Activated B cell treated with CpG ODN at 0.5 μM for 24 hours (primary cell): Measurements from ENCODE around the gene SYNE1. TPM values are rescaled to one million over a fixed set of nuclear protein-coding genes. Genes with fewer than 3 reads are reported as not detected.
A peak's percentile ranks its signal among the peaks of the same experiment; 100 is the strongest.

Experiments used
- ATAC-seq: fragments of 200-7000 bp; cut with Tn5 transposase; one replicate; pipeline ENCODE4 v1.10.0; 2021; ENCODE audit warnings: low read depth, mild to moderate bottlenecking, moderate library complexity
- CTCF ChIA-PET: fragments of 350-600 bp; sonication (Branson Sonifier 250); formaldehyde crosslinking; loops from one replicate; lab custom pipeline; 2021; ENCODE audit warnings: antibody characterized with exemption; lab: Charles Lee
- POLR2A ChIA-PET: fragments of 350-600 bp; sonication (Branson Sonifier 250); formaldehyde crosslinking; loops from one replicate; lab custom pipeline; 2021; ENCODE audit warnings: antibody characterized with exemption; lab: Charles Lee
- DNase-seq: peaks from one replicate; pipeline ENCODE4 v3.0.0; 2022
- H3K27ac Mint-ChIP-seq: one replicate; pipeline ENCODE4 v1.8.0; 2020; ENCODE audit warnings: mixed read lengths
- H3K27me3 Mint-ChIP-seq: one replicate; pipeline ENCODE4 v1.8.0; 2021; ENCODE audit warnings: mixed read lengths
- H3K36me3 Mint-ChIP-seq: one replicate; pipeline ENCODE4 v1.8.0; 2021; ENCODE audit warnings: low read depth, mixed read lengths
- H3K4me1 Mint-ChIP-seq: one replicate; pipeline ENCODE4 v1.8.0; 2021; ENCODE audit warnings: mixed read lengths
- H3K4me3 Mint-ChIP-seq: one replicate; pipeline ENCODE4 v1.8.0; 2020; ENCODE audit warnings: mild to moderate bottlenecking, mixed read lengths
- H3K9me3 Mint-ChIP-seq: one replicate; pipeline ENCODE4 v1.8.0; 2020; ENCODE audit warnings: mixed read lengths
- CTCF ChIP-seq: fragments of 200-600 bp; IDR thresholded peaks from one replicate; pipeline ENCODE4 v1.8.0; 2022; ENCODE audit warnings: antibody characterized with exemption, mild to moderate bottlenecking
- intact Hi-C: fragments of 100-400 bp; cut with micrococcal nuclease; formaldehyde crosslinking; loops from one replicate; pipeline ENCODE4 v1.15.1; 2024
- total RNA-seq: library from RNA; stranded (reverse); gene quantifications from 2 replicates; pipeline ENCODE4 v1.2.3, GENCODE V29; 2022

The SYNE1 gene
- total RNA-seq, 1 donor from 2014 or later, result 74.9 TPM

- ChIA-PET POLR2A (no interaction called here), CTCF (no interaction called here)
- H3K36me3 Mint-ChIP-seq, result no peaks in the 10 kb centered on the region
- peaks cover 3% of the 10 kb centered on the region for H3K9me3 Mint-ChIP-seq
- H3K4me3 Mint-ChIP-seq, result no peak overlapping the region
- intact Hi-C loops, result no loop called here
- TF ChIP-seq CTCF, result no peak
- peaks cover 2% of the 10 kb centered on the region for H3K27me3 Mint-ChIP-seq
- H3K4me1 Mint-ChIP-seq, result no peaks in the 10 kb centered on the region
- ATAC-seq, result no peak
- H3K27ac Mint-ChIP-seq, result no peak overlapping the region
- no peak for DNase-seq
These were observed 165.5 kb downstream of the SYNE1 start for GRCh38 chr6:152471456-152472265.

GRCh38 chr6:152463164-152463563, 174.0 kb downstream of the SYNE1 start:
- Mint-ChIP-seq H3K4me3 (no peak overlapping the region), H3K9me3 (no peaks in the 10 kb centered on the region), H3K4me1 (peaks cover 7% of the 10 kb centered on the region), H3K27ac (no peak overlapping the region), H3K27me3 (peaks cover 2% of the 10 kb centered on the region), H3K36me3 (no peaks in the 10 kb centered on the region)
- POLR2A ChIA-PET, result no interaction called here
- DNase-seq (no peak), ATAC-seq (no peak)
- no peak for TF ChIP-seq CTCF
- intact Hi-C loops, result no loop called here
- CTCF ChIA-PET, result no interaction called here

- ATAC-seq, result no peak
- H3K4me3 Mint-ChIP-seq, result peak overlapping the region; percentile 38
- H3K9me3 Mint-ChIP-seq, result no peaks in the 10 kb centered on the region
- H3K27ac Mint-ChIP-seq, result no peak overlapping the region
- POLR2A ChIA-PET, result no interaction called here
- intact Hi-C loops, result no loop called here
- no peaks in the 10 kb centered on the region for H3K36me3 Mint-ChIP-seq
- H3K4me1 Mint-ChIP-seq, result peaks cover 7% of the 10 kb centered on the region
- no peak for TF ChIP-seq CTCF
- peaks cover 2% of the 10 kb centered on the region for H3K27me3 Mint-ChIP-seq
- CTCF ChIA-PET, result no interaction called here
- no peak for DNase-seq
These were observed 174.4 kb downstream of the SYNE1 start for GRCh38 chr6:152462716-152463115.

- H3K4me3 Mint-ChIP-seq, result no peak overlapping the region
- intact Hi-C loops, result no loop called here
- DNase-seq (no peak), ATAC-seq (no peak)
- ChIA-PET POLR2A (no interaction called here), CTCF (no interaction called here)
- H3K9me3 Mint-ChIP-seq, result no peaks in the 10 kb centered on the region
- H3K36me3 Mint-ChIP-seq, result no peaks in the 10 kb centered on the region
- TF ChIP-seq CTCF, result no peak
- peaks cover 7% of the 10 kb centered on the region for H3K4me1 Mint-ChIP-seq
- H3K27ac Mint-ChIP-seq, result no peak overlapping the region
- peaks cover 2% of the 10 kb centered on the region for H3K27me3 Mint-ChIP-seq
These were observed 175.6 kb downstream of the SYNE1 start for GRCh38 chr6:152461556-152461955.

GRCh38 chr6:152458648-152459644, 178.2 kb downstream of the SYNE1 start:
- Mint-ChIP-seq H3K27ac (no peak overlapping the region), H3K27me3 (peaks cover 2% of the 10 kb centered on the region), H3K4me1 (peaks cover 7% of the 10 kb centered on the region), H3K4me3 (no peak overlapping the region), H3K36me3 (no peaks in the 10 kb centered on the region), H3K9me3 (no peaks in the 10 kb centered on the region)
- no peak for DNase-seq
- CTCF ChIA-PET, result no interaction called here
- TF ChIP-seq CTCF, result no peak
- intact Hi-C loops, result no loop called here
- no peak for ATAC-seq
- POLR2A ChIA-PET, result no interaction called here
